GM20431 (cell line): ENCODE data around the gene PNP.

ENCODE experiments used
- in situ Hi-C: fragments of 300-500 bp; cut with MseI, MboI; formaldehyde crosslinking; loops from one replicate; pipeline ENCODE4 v1.15.0; 2020; ENCODE audit warnings: low sequenced_read_pairs; ENCODE audit not compliant: unreplicated experiment

The PNP gene

DNA sequence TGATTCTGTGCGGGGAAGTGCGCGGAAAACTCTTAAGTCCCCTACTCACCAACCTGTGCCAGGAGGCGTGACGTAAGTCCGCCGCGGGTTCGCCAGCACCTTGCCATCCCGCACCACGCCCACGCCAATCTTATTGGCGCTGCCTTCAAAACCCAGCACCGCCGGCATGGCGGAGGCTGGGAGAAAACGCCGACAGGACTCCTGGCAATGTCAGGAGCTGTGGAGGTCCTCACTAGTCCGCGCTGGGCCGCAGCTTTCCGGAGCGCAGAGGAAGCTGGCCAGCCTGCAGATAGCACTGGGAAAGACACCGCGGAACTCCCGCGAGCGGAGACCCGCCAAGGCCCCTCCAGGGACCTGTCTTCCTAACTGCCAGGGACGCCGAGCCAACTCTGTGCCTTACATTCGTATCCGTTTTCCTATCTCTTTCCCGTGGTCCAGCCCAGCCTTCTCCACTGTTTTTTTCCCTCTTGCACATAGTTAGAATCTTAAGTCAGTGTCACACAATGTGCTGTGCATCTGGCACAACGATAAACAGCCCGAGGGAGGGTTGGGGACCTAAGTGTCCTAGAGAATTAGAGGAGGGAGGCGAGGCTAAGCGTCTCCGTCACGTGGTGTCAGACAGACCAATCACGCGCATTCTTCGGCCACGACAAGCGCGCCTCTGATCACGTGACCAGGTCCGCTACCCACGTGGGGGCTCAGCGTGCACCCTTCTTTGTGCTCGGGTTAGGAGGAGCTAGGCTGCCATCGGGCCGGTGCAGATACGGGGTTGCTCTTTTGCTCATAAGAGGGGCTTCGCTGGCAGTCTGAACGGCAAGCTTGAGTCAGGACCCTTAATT lies 14.5 kb upstream of the PNP start, which contains the start of the genes APEX1 and OSGEP:
TSS of gene APEX1 (plus strand) at position 711 of the 839 bp plus-strand sequence. CDS start 420 bp downstream, outside the sequence.
TSS of gene OSGEP (minus strand) at position 297 of the 839 bp plus-strand sequence. CDS start at position 168, 129 bp downstream.
- in situ Hi-C loops = no loop called here

DNA sequence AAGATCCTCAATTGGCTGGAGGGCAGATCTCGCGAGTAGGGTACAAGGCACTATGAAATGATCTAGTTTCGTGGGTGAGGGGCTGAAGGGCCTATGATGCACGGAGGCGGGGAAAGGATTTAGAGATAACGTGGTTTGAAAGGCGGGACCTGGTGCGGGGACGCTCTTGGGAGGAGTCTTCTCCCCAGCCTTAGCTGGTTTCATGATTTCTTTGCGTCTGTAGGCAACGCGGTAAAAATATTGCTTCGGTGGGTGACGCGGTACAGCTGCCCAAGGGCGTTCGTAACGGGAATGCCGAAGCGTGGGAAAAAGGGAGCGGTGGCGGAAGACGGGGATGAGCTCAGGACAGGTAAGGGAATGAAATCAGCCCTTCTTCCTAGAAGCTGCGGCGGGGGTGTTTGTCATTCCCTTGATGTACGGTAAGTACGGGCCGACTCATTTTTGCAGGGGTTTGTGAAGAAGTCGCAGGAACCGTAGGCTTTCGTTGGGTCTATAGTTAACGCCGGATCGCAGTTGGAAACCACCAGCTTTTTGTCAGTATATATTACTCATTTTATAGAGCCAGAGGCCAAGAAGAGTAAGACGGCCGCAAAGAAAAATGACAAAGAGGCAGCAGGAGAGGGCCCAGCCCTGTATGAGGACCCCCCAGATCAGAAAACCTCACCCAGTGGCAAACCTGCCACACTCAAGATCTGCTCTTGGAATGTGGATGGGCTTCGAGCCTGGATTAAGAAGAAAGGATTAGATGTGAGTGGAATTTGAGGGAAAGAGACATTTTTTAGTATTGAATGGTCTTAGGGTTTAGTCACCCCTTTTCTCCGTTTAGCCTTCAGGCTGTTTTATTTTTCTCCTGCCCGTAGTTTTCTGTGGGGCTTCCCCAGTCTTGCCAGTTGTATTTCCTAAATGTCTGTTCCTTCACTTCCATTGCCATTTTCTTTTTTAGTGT lies 13.6 kb upstream of the PNP start:
- in situ Hi-C loops = no loop called here

DNA sequence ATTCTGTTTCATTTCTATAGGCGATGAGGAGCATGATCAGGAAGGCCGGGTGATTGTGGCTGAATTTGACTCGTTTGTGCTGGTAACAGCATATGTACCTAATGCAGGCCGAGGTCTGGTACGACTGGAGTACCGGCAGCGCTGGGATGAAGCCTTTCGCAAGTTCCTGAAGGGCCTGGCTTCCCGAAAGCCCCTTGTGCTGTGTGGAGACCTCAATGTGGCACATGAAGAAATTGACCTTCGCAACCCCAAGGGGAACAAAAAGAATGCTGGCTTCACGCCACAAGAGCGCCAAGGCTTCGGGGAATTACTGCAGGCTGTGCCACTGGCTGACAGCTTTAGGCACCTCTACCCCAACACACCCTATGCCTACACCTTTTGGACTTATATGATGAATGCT lies 12.2 kb upstream of the PNP start:
- in situ Hi-C loops = no loop called here

DNA sequence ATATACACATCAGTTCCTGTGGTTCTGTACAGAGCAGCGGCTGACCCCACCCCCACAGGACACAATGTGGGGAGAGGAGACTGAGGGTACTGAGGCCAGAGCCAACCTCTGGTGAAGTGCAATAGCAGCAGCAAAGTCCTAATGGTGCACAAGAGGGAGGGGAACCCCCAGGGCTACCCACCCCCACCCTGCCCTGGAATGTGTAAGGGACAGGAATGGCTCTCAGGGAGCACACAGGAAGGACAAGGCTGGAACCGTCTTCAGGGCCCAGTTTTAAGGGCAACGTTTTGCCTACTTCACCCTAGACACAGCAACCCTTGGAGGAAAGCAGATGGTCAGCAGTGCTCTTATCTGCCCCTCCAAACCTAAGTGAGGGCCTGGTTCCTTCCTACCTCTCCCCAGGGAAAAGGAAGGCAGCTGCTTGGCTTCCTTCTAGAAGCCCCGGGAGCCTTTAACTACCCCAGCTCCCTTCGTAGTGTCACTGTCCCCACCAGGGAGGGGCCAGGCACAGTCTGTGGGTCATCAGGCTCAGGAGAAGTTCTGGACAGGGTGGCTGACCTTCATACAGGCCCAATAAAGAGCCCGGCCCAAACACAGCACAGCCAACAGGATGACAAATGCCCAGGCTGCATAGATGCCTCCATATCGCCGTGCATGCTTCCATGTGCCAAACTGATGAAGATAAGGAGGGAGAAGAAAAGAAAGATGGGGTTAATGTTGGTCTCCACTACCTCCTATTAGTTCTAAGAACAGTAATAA lies 11.0 kb upstream of the PNP start:
- in situ Hi-C loops = no loop called here

- in situ Hi-C loops = no loop called here
Observed at GRCh38 chr14:20460458-20461224, 8.6 kb upstream of the PNP start.

DNA sequence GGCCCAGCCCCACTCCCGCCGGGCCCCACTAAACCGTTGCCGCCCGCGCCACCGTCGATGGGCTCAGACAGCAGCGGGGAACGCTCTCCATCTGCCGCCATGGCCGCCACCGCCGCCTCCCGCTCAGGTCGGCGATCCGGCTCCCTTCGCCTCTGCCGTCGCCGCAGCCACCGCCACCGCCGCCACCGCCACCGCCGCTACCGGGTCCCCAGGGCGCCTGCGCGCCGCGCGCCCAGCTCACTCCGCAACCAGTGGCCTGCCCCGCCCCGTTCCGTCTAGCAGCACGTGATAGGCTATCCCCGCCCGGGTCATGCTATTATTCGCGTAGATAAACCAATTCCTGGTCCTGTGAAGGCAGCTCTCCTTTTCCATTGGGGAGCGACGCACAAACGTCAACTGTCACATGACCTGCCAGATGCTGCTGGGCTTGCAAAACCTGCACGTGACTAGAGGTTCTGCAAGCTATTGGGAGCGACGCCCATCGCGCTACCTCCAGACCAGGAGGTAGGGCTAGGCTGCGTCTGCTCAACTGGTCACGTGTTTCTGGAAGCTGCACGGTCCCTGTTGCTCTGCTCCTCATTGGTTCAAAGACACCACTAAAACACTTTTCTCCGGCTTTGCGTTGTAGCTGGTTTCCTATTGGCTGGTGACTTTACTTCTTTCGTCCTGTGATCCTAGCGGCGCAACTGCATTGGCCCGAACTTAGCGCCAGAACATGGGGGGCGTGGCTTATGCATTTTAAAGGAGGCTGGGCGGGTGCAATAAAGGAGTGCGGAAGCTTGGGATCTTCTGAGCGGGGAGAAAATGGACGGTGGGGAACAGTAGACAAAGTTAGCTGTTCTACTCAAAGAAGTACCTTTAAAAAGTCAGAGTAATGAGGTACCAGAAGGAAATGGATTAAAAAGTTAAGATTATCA lies 7.7 kb upstream of the PNP start, which contains the start of gene PIP4P1:
TSS of gene PIP4P1 (minus strand) at position 210 of the 917 bp plus-strand sequence. CDS start at position 101, 109 bp downstream.
- in situ Hi-C loops = no loop called here

GRCh38 chr14:20468764-20469241 lies 403 bp upstream of the PNP start:
- in situ Hi-C loops = no loop called here

DNA sequence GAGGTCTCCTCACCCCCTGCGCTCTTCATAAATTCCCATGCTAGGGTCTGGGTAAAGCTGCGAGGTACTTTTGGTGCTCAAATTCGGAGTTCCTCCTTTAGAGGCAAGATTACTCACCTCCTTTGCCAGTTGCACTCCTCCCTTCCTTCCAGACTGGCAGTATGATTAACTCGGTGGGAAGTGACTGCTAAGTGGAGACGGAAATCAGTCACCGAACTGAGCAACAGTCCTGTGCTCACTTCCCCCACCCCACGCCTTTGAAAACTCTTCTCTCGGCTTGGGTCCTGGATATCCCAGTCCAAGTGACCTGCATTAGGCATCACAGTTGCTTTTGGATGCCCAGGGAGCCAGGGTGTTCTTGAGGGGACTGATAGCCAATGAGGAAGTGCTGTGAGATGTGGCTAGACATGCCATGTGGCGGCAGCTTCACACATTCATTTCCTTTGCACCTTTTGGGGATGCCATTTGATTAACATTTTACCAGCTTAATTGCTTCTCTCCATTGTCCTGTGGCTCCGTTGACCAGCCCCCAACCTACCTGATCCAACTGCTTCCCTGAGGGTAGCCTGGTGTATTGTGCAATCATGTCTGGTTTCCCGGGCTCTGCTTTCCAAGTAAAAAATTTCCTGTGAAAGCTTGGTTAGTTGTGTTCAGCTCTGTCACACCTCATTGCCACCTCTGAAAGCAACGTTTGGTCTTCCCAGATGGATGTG lies 840 bp downstream of the PNP start:
- in situ Hi-C loops = no loop called here

- in situ Hi-C loops = no loop called here
Observed at GRCh38 chr14:20470603-20470901, 1.3 kb downstream of the PNP start.

- in situ Hi-C loops = no loop called here
Observed at GRCh38 chr14:20472536-20473169, 3.4 kb downstream of the PNP start.

DNA sequence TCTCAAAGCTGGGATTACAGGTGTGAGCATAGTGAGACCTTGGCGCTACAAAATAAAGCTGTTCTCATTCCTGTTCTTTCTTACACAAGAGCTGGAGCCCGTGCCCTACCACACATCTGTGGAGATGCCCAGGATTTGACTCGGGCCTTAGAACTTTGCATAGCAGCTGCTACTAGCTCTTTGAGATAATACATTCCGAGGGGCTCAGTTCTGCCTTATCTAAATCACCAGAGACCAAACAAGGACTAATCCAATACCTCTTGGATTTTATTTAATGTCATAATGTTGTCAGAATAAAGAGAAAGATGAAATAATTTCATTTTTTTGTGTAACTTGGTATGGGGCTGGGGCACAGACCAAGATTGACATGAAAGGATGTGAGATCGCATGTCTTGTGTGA lies 7.6 kb downstream of the PNP start:
- in situ Hi-C loops = no loop called here

DNA sequence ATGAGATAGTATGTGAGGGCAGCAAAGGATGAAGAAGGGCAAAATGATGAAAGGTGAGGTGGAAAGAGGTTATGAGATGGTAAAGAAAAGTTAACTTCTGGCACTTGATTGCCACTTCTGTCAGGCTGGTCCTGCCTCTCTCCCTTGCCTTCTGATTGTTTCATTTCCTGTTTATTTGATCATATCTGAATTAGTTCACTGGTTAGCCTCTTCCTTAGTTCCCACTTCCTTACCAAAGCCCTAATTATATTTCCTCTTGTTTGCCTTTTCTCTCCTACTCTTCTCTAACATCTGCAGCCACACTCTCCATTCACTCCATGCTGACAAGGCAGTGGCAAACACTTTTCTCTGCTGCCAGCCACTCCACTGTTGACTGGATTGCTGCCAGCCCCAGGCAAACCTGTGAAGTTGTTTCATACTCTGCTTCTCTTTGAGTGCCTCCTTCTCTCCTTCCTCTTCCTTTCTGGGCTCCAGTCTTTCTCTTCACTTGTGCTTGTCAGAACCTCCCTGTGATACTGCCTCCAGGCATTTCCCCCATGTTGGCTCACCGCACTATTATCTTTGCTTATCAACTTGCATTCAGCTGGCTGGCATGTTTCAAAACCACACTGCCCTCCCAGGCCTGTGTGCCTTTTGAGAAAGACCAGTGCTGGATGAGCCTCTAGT lies 8.1 kb downstream of the PNP start:
- in situ Hi-C loops = no loop called here

- in situ Hi-C loops = no loop called here
Observed at GRCh38 chr14:20478894-20479293, 9.7 kb downstream of the PNP start.

GRCh38 chr14:20482382-20482781 lies 13.2 kb downstream of the PNP start:
- in situ Hi-C loops = no loop called here

DNA sequence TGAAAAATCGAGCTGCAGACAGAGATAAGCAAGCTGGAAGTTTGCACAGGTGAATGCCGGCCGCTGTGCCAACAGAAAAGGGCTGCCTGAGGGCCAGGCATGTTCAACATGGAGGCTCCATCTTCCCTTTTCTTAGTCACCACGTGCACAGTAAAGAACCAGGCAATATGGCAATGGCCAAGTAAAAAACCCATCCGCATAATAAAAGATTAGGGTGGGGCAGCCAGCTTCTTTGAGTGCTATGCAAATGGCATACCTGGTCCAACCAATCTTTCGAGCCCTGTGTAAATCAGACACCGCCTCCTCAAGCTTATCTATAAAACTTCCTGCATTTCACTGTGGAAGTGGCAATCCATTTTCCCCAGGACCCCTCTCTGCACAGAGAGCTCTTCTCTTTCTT lies 16.7 kb downstream of the PNP start:
- in situ Hi-C loops = no loop called here

- in situ Hi-C loops = no loop called here
Observed at GRCh38 chr14:20486684-20487395, 17.6 kb downstream of the PNP start.
